Endothelial cell of umbilical vein (primary cell): ENCODE measurements around the gene INPP4B.

Experiments used
- EZH2 ChIP-seq: IDR thresholded peaks from 2 replicates; pipeline ENCODE4 v1.6.1; 2012; ENCODE audit warnings: borderline replicate concordance, low read depth, mild to moderate bottlenecking, moderate library complexity, low read length, inconsistent platforms; ENCODE audit not compliant: severe bottlenecking
- GATA2 ChIP-seq: IDR thresholded peaks from 2 replicates; pipeline ENCODE4 v1.7.0; 2011; ENCODE audit warnings: low read depth, mild to moderate bottlenecking, moderate library complexity, mixed read lengths, low read length; ENCODE audit not compliant: insufficient read length, insufficient read depth
- JUN ChIP-seq: IDR thresholded peaks from 2 replicates; pipeline ENCODE4 v1.6.1; 2011; ENCODE audit warnings: borderline replicate concordance, low read depth; ENCODE audit not compliant: insufficient read length, insufficient read depth
- MAX ChIP-seq: IDR thresholded peaks from 2 replicates; pipeline ENCODE4 v1.6.1; 2011; ENCODE audit not compliant: insufficient read depth, insufficient read length
- POLR2A ChIP-seq: IDR thresholded peaks from 2 replicates; pipeline ENCODE4 v1.6.1; 2012; ENCODE audit warnings: low read depth, mild to moderate bottlenecking, control low read depth, low read length
- POLR2AphosphoS5 ChIP-seq: IDR thresholded peaks from 2 replicates; pipeline ENCODE4 v1.6.1; 2012; ENCODE audit warnings: low read depth, mild to moderate bottlenecking, control low read depth, low read length, moderate library complexity; ENCODE audit not compliant: insufficient read depth
- TF ChIP-seq, protein P1 (sequence below), 2 donors: IDR thresholded peaks; 1 replicate in 1 of 2; 2 replicates in 1 of 2; pipeline ENCODE4 v1.5.1; 2011; ENCODE audit warnings: low read length in 2 of 2, mild to moderate bottlenecking in 2 of 2, moderate library complexity in 2 of 2, control low read depth in 1 of 2, inconsistent platforms in 1 of 2, low read depth in 1 of 2; ENCODE audit not compliant: insufficient read depth in 1 of 2; ENCODE audit errors: extremely low read depth in 1 of 2

- TF ChIP-seq EZH2: no peak
- TF ChIP-seq, protein P1, sequence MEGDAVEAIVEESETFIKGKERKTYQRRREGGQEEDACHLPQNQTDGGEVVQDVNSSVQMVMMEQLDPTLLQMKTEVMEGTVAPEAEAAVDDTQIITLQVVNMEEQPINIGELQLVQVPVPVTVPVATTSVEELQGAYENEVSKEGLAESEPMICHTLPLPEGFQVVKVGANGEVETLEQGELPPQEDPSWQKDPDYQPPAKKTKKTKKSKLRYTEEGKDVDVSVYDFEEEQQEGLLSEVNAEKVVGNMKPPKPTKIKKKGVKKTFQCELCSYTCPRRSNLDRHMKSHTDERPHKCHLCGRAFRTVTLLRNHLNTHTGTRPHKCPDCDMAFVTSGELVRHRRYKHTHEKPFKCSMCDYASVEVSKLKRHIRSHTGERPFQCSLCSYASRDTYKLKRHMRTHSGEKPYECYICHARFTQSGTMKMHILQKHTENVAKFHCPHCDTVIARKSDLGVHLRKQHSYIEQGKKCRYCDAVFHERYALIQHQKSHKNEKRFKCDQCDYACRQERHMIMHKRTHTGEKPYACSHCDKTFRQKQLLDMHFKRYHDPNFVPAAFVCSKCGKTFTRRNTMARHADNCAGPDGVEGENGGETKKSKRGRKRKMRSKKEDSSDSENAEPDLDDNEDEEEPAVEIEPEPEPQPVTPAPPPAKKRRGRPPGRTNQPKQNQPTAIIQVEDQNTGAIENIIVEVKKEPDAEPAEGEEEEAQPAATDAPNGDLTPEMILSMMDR (IDR thresholded peaks at IDR 0.05; ENCODE audit: extremely low read depth in 1 of 2, insufficient read depth in 1 of 2, low read depth in 1 of 2, low read length in 2 of 2): no peak
- no peak for TF ChIP-seq GATA2
- no peak for TF ChIP-seq JUN
- no peak for TF ChIP-seq POLR2A
- no peak for TF ChIP-seq POLR2AphosphoS5
- no peak for TF ChIP-seq MAX
Measured at GRCh38 chr4:142272452-142272851, 573.6 kb downstream of the INPP4B start.
